GM21825 (cell line): ENCODE data around the gene ESRP2.

ENCODE experiments used
- ATAC-seq: cut with Tn5 transposase; IDR thresholded peaks from one replicate; pipeline ENCODE4 v1.9.1; 2021; ENCODE audit warnings: mild to moderate bottlenecking, moderate library complexity; ENCODE audit not compliant: unreplicated experiment

The ESRP2 gene

DNA sequence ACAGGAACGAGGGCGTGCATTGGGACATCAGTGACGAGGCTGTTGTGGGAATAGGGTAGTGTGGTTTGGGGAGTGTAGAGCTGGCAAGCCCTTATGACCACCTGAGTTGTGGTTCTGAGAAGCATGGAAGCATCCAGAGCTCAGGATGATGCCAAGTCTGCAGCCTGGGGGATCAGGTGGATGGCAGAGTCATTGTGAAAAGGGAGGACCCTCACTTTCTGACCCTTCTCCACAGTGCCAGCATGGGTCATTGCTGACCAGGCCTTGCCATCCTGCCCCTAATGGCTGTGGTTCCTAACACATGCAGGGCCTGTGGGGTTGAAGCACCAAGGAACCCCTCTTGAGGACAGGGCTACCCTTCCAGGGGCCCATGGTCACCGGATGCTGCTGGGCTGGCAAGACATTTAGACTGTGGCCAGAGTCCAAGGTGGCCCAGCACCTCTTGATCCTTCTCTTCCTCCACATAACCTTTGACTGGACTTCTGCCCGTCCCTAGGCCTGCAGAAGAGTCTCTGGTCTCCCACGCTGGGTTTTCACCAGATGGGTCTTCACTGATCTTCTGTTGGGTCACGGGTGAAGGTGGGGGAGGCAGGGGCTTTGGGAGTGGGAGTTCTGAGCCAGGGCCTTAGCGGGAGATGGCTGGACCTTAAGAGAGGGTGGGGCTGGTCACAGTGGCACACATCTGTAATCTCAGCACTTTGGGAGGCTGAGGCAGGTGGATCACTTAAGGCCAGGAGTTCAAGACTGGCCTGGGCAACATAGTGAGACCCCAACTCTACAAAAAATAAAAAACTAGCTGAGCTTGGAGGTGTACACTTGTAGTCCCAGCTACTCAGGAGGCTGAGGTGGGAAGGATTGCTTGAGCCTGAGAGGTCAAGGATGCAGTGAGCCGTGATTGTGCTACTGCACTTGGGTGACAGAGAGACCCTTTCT, 7.3 kb upstream of the ESRP2 start:
- ATAC-seq = no peak

GRCh38 chr16:68242085-68242484, 6.2 kb upstream of the ESRP2 start:
- ATAC-seq = no peak

- no peak for ATAC-seq
Observed at GRCh38 chr16:68238029-68238345, 2.1 kb upstream of the ESRP2 start.

GRCh38 chr16:68237243-68238028, 1.5 kb upstream of the ESRP2 start:
- peak; percentile 68 for ATAC-seq

DNA sequence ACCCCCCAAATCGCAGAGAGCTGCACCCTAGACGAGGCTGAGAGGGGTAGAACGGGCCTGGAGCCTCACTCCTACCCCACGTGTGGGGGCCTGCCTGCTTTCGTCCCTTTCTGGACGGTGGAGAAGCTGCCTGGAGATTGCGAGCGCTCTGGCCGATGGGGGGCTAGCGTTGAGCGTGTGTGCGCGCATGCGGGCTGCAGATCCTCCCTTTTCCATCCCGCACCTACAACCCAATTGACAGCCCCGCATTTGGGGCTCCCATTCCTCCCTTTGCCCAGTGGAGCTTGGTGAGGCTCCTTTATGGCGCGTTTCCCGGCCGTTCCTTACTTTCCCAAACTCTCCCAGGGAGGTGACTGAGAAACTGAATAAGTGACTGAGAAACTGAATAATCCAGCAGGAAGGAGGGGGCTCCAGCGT, 907 bp upstream of the ESRP2 start:
- ATAC-seq = no peak

DNA sequence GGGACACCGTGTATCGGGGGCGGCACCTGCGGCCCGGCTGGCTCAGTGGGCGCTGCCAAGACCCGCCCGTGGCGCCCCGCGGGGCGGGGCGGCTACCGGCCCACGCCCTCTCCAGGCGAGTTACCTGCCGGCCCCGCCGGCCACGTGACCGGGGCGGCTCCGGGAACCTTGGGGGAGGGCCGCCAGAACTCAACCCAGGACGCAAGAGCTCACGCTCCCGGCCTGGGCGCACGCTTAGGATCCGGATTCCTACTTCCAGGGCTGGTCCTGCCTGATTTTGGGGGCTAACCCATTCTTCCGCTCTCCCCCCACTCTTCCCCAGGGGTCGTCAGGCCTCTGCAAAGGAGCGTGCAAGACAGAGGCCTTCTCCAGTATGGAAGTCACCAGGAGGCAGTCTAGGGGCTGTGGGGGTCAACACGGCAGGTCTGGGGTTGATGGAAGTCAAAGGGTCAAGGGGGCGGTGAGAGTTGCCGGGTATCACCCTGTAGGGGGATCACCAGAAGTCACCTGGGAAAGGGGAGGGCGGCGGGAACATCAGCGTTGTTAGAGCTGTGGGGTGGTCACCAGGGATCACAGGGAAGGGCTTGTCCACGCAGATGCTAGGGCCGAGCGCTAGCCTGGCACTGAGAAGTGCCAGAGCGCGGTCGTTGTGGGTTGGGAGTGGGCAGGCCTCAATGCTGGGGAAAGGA, 354 bp upstream of the ESRP2 start:
- no peak for ATAC-seq

DNA sequence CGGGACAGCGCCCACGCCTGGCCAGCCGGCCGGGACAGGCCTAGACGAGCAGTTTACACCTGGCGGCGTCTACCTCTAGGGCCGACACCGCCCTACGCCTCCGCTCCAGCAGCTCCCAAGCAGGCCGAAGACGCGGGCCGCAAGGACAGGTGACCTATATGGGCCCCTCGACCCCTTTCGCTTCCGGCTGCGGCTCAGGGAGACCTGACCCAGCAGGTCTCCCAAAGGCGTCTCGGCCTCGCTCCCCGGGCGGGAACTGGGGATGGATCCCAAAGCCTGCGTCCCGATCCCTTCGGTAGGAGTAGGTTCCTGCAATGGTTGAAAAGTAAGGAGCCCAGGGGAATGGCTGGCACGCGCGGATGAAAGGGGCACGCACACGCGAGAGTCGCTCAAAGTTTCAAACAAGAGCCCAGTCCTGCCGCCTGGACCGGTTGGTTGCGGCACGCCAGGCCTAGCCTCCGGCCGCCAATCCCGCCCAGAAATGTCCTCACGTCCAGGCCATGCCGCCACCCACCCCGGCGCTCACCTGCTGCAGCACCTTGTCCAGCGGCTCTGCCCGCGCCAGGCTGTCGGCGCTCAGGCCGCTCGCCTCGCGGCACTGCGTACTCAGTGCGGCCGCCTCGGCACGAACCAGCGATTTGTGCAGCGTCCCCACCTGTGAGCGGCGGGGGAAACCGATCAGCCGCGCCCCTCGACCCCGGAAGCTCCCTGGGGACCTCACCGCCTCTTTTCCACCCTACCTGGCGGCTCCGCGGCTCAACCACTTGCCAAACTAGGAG, 630 bp downstream of the ESRP2 start:
- no peak for ATAC-seq

- ATAC-seq = no peak
Observed at GRCh38 chr16:68234188-68235107, 1.5 kb downstream of the ESRP2 start.

GRCh38 chr16:68233835-68234187, 2.1 kb downstream of the ESRP2 start:
- no peak for ATAC-seq

DNA sequence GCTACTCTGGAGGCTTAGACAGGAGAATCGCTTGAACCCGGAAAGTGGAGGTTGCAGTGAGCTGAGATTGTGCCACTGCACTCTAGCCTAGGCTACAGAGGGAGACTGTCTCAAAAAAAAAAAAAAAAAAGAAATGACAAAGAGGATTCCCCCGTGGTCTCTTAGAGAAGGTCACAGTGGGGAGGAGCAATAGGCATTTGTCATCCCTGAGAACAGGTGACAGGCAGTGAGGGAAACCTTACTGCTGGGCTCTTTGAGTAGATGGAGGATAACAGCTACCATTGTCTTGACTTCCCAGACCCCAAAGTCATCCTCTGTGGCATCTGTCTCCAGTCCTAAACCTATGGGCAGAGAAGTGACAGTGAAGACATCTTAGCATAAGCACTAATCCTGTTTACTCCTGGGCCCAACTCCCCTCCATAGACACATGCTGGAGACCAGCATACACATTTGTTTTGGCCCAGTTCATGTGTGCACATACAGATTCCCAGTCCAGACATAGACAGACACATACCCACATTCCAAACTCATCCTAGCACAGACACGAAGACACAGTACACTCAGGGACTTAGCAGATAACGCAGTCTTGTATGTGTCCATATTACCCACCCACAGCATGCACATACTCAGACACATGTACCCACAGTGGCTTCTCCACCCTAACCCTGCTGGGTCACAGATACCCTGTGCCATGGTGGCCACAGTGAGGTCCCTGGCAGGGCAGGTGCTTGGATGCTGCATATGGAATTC, 2.7 kb downstream of the ESRP2 start:
- ATAC-seq = no peak

- no peak for ATAC-seq
Observed at GRCh38 chr16:68232335-68232734, 3.6 kb downstream of the ESRP2 start.

- ATAC-seq = no peak
Observed at GRCh38 chr16:68231384-68232136, 4.4 kb downstream of the ESRP2 start.

DNA sequence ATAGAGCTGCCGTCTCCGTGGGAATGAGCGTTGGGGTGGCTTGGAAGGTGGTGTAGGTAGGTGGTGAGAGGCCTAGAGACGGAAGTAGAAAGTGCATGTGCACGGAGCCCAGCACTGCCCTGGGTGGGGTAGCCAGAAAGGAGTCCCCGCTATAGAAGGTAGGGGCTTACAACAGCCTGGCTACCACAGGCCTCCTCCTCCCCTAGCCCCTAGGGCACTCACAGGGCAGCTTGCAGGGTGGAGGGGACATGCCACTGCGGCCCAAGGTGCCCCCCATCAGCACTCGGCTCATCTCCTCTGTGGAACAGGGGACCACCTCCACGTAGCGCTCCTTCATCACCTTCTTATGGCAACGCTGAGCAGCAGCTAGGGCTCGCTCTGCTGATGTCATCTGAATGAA, 5.0 kb downstream of the ESRP2 start:
- ATAC-seq = no peak

DNA sequence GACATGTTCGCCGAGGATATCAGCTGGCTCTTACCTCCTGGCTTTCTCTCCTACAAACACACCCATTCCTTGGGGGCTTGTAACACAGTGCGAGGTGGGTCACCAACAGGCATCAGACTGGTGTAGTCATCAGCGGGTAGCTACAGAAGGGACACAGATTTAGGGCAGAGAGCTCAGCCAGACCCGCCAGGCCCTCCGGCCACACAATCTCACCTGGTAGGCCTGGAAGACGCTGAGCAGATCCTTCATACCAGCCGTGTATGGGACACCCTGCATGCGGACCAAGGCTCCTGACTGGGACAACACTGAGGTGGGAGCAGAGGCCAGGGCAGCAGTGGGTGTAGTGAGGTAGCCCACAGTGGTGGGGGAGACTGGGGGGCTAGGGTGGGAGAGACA, 5.8 kb downstream of the ESRP2 start:
- no peak for ATAC-seq

GRCh38 chr16:68229431-68230175, 6.3 kb downstream of the ESRP2 start:
- no peak for ATAC-seq

- no peak for ATAC-seq
Observed at GRCh38 chr16:68228652-68229051, 7.3 kb downstream of the ESRP2 start.

DNA sequence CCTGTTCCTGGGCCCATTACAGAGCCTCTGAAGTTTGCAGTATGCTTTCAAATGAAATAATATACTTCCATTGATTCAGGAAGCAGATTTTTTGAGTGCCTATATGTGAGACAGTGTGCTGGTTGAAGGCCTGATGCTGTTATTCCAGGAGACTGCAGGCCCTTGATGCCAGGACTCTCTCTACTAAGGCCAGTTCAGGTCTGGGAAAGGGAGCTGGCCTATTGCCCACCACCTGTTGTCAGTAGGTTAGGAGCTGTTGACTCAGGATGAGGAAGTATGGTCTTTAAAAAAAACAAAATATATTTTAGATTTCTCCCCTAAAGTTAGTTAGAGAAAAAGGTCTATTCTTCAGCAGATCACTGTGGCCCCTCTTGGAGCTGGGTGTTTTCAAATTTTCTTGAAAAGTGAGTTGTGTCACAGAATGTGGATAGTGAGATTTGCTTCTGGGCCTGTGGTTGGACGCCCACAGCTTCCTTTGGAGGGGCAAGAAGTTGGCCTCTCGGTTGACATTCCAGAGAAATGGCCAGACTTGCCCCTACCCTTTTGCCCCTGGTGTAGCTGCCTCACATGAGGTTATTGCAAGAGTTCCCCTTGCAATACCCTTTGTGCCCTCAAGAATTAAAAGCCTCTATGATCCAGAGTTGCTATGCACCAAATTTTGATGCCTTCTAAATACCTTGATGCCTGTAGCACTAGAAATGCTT, 7.9 kb downstream of the ESRP2 start:
- no peak for ATAC-seq
